Measurements from ENCODE around the gene TMOD1.
"Not testable (repeated sequence)": the region's sequence is repeated elsewhere in the genome, so short reads cannot be mapped to it uniquely, and the experiment has no call there.

Gene TMOD1

GRCh38 chr9:97604901-97605645, 103.6 kb downstream of the TMOD1 start:
- no peak overlapping the region for H3K4me3 ChIP-seq (ENCODE audit: low read length)
- no peaks in the 10 kb centered on the region for H3K4me1 ChIP-seq (ENCODE audit: control insufficient read depth, low read length)
- H3K9me3 ChIP-seq (ENCODE audit: control insufficient read depth, insufficient read depth, low read length) = no peaks in the 10 kb centered on the region
- H3K27ac ChIP-seq (ENCODE audit: low read depth, low read length) = no peak overlapping the region
- H4K20me1 ChIP-seq (ENCODE audit: control insufficient read depth, insufficient read depth, low read depth, low read length) = no peaks in the 10 kb centered on the region
- H3K9me2 ChIP-seq (replicated peaks; ENCODE audit: control insufficient read depth, low read length) = no peaks in the 10 kb centered on the region
- no peaks in the 10 kb centered on the region for H3F3A ChIP-seq (ENCODE audit: control insufficient read depth, insufficient read depth)
- no peaks in the 10 kb centered on the region for H3K27me3 ChIP-seq (ENCODE audit: control insufficient read depth, low read length)
- H3K36me3 ChIP-seq (ENCODE audit: control insufficient read depth, low read length) = peaks cover 68% of the 10 kb centered on the region
- no peak overlapping the region for H3K4me2 ChIP-seq (ENCODE audit: low read length)
- TF ChIP-seq CTCF (IDR thresholded peaks at IDR 0.05; ENCODE audit: low read depth, low read length, poor library complexity, severe bottlenecking) (no peak), EZH2phosphoT487 (IDR thresholded peaks at IDR 0.05; ENCODE audit: borderline replicate concordance, low read length) (no peak)
- H3K79me2 ChIP-seq (ENCODE audit: control insufficient read depth, low read length) = no peaks in the 10 kb centered on the region

- H3K4me1 ChIP-seq (ENCODE audit: control insufficient read depth, low read length) = no peaks in the 10 kb centered on the region
- no peaks in the 10 kb centered on the region for H3K9me3 ChIP-seq (ENCODE audit: control insufficient read depth, insufficient read depth, low read length)
- H3K36me3 ChIP-seq (ENCODE audit: control insufficient read depth, low read length) = peaks cover 52% of the 10 kb centered on the region
- H3K79me2 ChIP-seq (ENCODE audit: control insufficient read depth, low read length) = no peaks in the 10 kb centered on the region; the same call in 1 of the 2 replicates
- no peak overlapping the region for H3K4me3 ChIP-seq (ENCODE audit: low read length)
- H3K9me2 ChIP-seq (replicated peaks; ENCODE audit: control insufficient read depth, low read length) = no peaks in the 10 kb centered on the region
- H3K27ac ChIP-seq (ENCODE audit: low read depth, low read length) = no peak overlapping the region
- no peaks in the 10 kb centered on the region for H4K20me1 ChIP-seq (ENCODE audit: control insufficient read depth, insufficient read depth, low read depth, low read length)
- H3K4me2 ChIP-seq (ENCODE audit: low read length) = no peak overlapping the region
- TF ChIP-seq CTCF (IDR thresholded peaks at IDR 0.05; ENCODE audit: low read depth, low read length, poor library complexity, severe bottlenecking) (peak; percentile 74), EZH2phosphoT487 (IDR thresholded peaks at IDR 0.05; ENCODE audit: borderline replicate concordance, low read length) (no peak)
- no peaks in the 10 kb centered on the region for H3F3A ChIP-seq (ENCODE audit: control insufficient read depth, insufficient read depth)
- no peaks in the 10 kb centered on the region for H3K27me3 ChIP-seq (ENCODE audit: control insufficient read depth, low read length)
Observed at GRCh38 chr9:97615439-97616072, 114.1 kb downstream of the TMOD1 start.

- H3K4me1 ChIP-seq (ENCODE audit: control insufficient read depth, low read length) = no peaks in the 10 kb centered on the region
- no peaks in the 10 kb centered on the region for H3K9me3 ChIP-seq (ENCODE audit: control insufficient read depth, insufficient read depth, low read length)
- no peaks in the 10 kb centered on the region for H3K9me2 ChIP-seq (replicated peaks; ENCODE audit: control insufficient read depth, low read length)
- no peak overlapping the region for H3K27ac ChIP-seq (ENCODE audit: low read depth, low read length)
- no peaks in the 10 kb centered on the region for H4K20me1 ChIP-seq (ENCODE audit: control insufficient read depth, insufficient read depth, low read depth, low read length)
- H3K27me3 ChIP-seq (ENCODE audit: control insufficient read depth, low read length) = no peaks in the 10 kb centered on the region
- H3K4me2 ChIP-seq (ENCODE audit: low read length) = no peak overlapping the region
- peaks cover 64% of the 10 kb centered on the region for H3K36me3 ChIP-seq (ENCODE audit: control insufficient read depth, low read length)
- no peaks in the 10 kb centered on the region for H3F3A ChIP-seq (ENCODE audit: control insufficient read depth, insufficient read depth)
- H3K4me3 ChIP-seq (ENCODE audit: low read length) = no peak overlapping the region
- TF ChIP-seq CTCF (IDR thresholded peaks at IDR 0.05; ENCODE audit: low read depth, low read length, poor library complexity, severe bottlenecking) (no peak), EZH2phosphoT487 (IDR thresholded peaks at IDR 0.05; ENCODE audit: borderline replicate concordance, low read length) (no peak)
- no peaks in the 10 kb centered on the region; the same call in 1 of the 2 replicates for H3K79me2 ChIP-seq (ENCODE audit: control insufficient read depth, low read length)
Observed at GRCh38 chr9:97617939-97618416, 116.5 kb downstream of the TMOD1 start.

GRCh38 chr9:97620063-97620462, 118.6 kb downstream of the TMOD1 start:
- not testable (repeated sequence) for H3K4me2 ChIP-seq (ENCODE audit: low read length); H3K4me1 ChIP-seq (ENCODE audit: control insufficient read depth, low read length); H3K27ac ChIP-seq (ENCODE audit: low read depth, low read length); H3K9me2 ChIP-seq (replicated peaks; ENCODE audit: control insufficient read depth, low read length); H3F3A ChIP-seq (ENCODE audit: control insufficient read depth, insufficient read depth); H3K27me3 ChIP-seq (ENCODE audit: control insufficient read depth, low read length); H3K9me3 ChIP-seq (ENCODE audit: control insufficient read depth, insufficient read depth, low read length); H3K79me2 ChIP-seq (ENCODE audit: control insufficient read depth, low read length); H3K4me3 ChIP-seq (ENCODE audit: low read length); H4K20me1 ChIP-seq (ENCODE audit: control insufficient read depth, insufficient read depth, low read depth, low read length)
- peaks cover 74% of the 10 kb centered on the region for H3K36me3 ChIP-seq (ENCODE audit: control insufficient read depth, low read length)

GRCh38 chr9:97622483-97622882, 121.0 kb downstream of the TMOD1 start:
- not testable (repeated sequence) for H3K4me1 ChIP-seq (ENCODE audit: control insufficient read depth, low read length); H3K9me2 ChIP-seq (replicated peaks; ENCODE audit: control insufficient read depth, low read length); H4K20me1 ChIP-seq (ENCODE audit: control insufficient read depth, insufficient read depth, low read depth, low read length); H3K4me2 ChIP-seq (ENCODE audit: low read length); H3K27me3 ChIP-seq (ENCODE audit: control insufficient read depth, low read length); H3F3A ChIP-seq (ENCODE audit: control insufficient read depth, insufficient read depth); H3K9me3 ChIP-seq (ENCODE audit: control insufficient read depth, insufficient read depth, low read length); H3K27ac ChIP-seq (ENCODE audit: low read depth, low read length); H3K4me3 ChIP-seq (ENCODE audit: low read length); H3K79me2 ChIP-seq (ENCODE audit: control insufficient read depth, low read length)
- H3K36me3 ChIP-seq (ENCODE audit: control insufficient read depth, low read length) = peaks cover 77% of the 10 kb centered on the region

Data from DOHH2 (cell line).